ENCODE measurements around the gene GSDMA.
"Not testable (repeated sequence)": the region's sequence is repeated elsewhere in the genome, so short reads cannot be mapped to it uniquely, and the experiment has no call there.

Gene GSDMA

DNA sequence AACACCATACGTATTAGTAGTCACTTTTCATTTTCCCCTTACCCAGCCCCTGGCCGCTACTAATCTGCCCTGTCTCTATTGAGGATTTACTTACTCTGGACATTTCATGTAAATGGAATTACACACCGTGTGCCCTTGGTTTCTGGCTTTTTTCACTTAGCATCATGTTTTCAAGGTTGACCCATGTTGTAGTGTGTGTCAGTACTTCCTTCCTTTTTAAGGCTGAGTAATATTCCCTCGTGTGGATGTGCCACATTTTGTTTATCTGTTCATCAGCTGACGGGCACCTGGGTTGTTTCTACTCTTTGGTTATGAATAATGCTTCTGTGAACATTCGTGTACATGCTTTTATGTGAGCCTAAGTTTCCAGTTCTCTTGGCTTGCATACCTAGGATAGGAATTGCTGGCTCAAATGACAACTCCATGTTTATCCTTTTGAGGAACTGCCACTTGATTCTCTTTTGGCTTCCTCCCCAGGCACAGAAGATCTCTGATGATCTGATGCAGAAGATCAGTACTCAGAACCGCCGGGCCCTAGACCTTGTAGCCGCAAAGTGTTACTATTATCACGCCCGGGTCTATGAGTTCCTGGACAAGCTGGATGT, 25.5 kb downstream of the GSDMA start:
- Mint-ChIP-seq H3K4me1 (peaks cover 7% of the 10 kb centered on the region), H3K27me3 (no peaks in the 10 kb centered on the region), H3K9me3 (no peaks in the 10 kb centered on the region), H3K4me3 (no peak overlapping the region), H3K36me3 (peaks cover 82% of the 10 kb centered on the region), H3K27ac (no peak overlapping the region)
- no peak for ATAC-seq

DNA sequence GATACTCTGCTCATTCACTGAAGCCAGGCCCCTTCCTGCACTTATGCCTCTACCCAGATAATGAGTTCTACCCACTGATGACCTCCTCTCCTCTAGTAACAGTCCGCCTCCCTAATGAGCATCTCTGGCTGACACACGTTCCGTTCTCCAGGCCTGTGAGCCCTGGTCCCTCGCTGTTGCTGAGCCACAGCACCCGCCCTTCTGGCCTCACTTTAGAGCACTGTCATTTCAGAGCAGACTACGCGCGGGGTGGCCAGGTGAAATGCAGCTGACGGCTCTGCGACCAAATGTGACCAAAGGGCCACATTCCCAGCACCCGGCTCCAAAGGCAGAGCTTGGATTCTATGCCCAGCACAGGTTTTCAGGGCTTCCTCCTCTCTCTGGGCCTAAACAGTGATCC, 31.6 kb downstream of the GSDMA start:
- Mint-ChIP-seq H3K4me3 (no peak overlapping the region), H3K27ac (no peak overlapping the region), H3K4me1 (no peaks in the 10 kb centered on the region), H3K27me3 (no peaks in the 10 kb centered on the region), H3K9me3 (no peaks in the 10 kb centered on the region), H3K36me3 (peaks cover 86% of the 10 kb centered on the region)
- no peak for ATAC-seq

DNA sequence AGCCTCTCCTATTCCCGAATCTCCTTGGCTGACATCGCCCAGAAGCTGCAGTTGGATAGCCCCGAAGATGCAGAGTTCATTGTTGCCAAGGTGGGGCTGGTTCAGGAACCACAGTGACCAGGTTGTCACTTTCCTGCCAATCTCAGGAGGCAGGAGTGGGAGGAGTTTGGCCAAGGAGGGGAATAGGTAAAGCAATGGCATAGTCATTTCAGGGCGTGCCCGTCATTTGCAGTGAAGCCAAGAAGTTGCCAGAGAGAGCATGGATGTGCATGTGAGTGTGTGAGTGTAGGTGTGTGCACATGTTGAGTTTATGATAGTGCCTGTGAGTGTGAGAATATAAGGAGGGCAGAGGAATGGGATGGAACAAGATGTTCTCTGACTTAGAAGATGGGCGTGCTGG, 32.6 kb downstream of the GSDMA start:
- Mint-ChIP-seq H3K27me3 (no peaks in the 10 kb centered on the region), H3K27ac (no peak overlapping the region), H3K9me3 (no peaks in the 10 kb centered on the region), H3K4me3 (no peak overlapping the region), H3K36me3 (peaks cover 77% of the 10 kb centered on the region), H3K4me1 (no peaks in the 10 kb centered on the region)
- no peak for ATAC-seq

DNA sequence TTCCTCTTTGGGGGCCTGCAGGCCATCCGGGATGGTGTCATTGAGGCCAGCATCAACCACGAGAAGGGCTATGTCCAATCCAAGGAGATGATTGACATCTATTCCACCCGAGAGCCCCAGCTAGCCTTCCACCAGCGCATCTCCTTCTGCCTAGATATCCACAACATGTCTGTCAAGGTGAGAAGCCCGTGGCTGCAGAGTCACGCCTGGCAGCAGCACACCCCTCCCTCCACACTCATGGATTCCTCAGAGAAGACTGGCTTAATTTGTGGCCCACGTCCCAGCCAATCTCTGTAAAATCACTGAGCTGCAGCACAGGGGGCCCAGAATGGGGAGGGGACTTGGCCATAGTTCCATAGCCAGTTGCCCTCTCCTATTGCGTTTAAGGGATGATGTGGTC, 33.4 kb downstream of the GSDMA start:
- Mint-ChIP-seq H3K4me1 (no peaks in the 10 kb centered on the region), H3K27ac (no peak overlapping the region), H3K4me3 (no peak overlapping the region), H3K27me3 (no peaks in the 10 kb centered on the region), H3K9me3 (no peaks in the 10 kb centered on the region), H3K36me3 (peaks cover 69% of the 10 kb centered on the region)
- ATAC-seq = no peak

DNA sequence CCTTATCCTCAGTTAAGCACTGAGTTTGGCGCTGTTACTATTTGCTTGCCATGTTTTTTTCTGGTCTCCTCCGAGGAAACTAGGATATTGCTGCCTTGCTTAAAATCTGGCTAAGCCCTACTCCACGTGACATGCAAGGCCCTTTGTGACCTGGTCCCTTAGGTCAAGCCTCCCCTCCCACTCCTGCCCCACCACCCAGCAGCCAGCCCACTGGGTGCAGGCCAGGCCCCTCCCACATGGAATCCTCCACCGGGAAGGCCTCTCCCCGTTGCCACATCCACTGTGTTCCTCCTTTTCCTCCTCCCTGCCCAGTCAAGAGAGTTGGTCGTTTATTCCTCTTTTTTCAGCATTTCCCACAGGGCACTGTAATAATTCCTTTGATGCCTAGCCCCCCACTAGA, 34.0 kb downstream of the GSDMA start:
- Mint-ChIP-seq H3K27ac (no peak overlapping the region), H3K4me1 (no peaks in the 10 kb centered on the region), H3K9me3 (no peaks in the 10 kb centered on the region), H3K27me3 (no peaks in the 10 kb centered on the region), H3K36me3 (peaks cover 64% of the 10 kb centered on the region), H3K4me3 (no peak overlapping the region)
- ATAC-seq = no peak

DNA sequence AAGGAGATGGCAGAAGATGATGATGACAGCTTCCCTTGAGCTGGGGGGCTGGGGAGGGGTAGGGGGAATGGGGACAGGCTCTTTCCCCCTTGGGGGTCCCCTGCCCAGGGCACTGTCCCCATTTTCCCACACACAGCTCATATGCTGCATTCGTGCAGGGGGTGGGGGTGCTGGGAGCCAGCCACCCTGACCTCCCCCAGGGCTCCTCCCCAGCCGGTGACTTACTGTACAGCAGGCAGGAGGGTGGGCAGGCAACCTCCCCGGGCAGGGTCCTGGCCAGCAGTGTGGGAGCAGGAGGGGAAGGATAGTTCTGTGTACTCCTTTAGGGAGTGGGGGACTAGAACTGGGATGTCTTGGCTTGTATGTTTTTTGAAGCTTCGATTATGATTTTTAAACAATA, 34.7 kb downstream of the GSDMA start:
- H3K4me3 Mint-ChIP-seq = no peak overlapping the region
- no peaks in the 10 kb centered on the region for H3K4me1 Mint-ChIP-seq
- H3K36me3 Mint-ChIP-seq = peaks cover 59% of the 10 kb centered on the region
- no peaks in the 10 kb centered on the region for H3K27me3 Mint-ChIP-seq
- no peak overlapping the region for H3K27ac Mint-ChIP-seq
- no peaks in the 10 kb centered on the region for H3K9me3 Mint-ChIP-seq
- no peak for ATAC-seq

DNA sequence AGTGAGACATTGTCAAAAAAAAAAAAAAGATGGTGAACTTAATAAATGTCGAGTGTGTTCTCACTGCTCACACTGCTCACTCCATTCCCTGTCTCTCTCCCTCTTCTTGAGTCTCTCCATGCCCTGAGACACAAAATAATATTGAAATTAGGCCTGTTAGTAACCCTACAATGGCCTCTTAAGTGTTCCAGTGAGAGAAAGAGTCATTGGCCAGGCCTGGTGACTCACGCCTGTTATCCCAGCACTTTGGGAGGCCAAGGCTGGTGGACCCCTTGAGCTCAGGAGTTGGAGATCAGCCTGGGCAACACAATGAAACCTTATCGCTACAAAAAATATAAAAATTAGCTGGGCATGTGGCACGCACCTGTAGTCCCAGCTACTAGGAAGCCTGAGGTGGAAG, 36.3 kb downstream of the GSDMA start:
- Mint-ChIP-seq H3K27me3 (no peaks in the 10 kb centered on the region), H3K36me3 (peaks cover 44% of the 10 kb centered on the region), H3K4me3 (no peak overlapping the region), H3K4me1 (no peaks in the 10 kb centered on the region), H3K27ac (no peak overlapping the region), H3K9me3 (no peaks in the 10 kb centered on the region)
- ATAC-seq = no peak

DNA sequence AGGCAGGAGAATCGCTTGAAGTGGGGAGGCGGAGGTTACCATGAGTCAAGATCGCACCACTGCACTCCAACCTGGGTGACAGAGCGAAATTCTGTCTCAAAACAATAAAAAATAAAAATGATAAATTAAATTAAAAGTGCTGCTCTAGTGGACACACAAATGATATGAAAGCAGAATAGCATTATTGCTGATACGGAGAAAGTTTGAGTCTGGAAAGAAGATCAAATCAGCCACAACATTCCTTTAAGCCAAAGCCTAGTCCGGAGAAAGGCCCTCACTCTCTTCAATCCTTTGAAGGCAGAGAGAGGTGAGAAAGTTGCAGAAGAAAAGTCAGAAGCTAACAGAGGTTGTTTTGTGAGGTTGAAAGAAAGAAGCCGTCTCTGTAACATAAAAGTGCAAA, 37.4 kb downstream of the GSDMA start:
- no peak for ATAC-seq
- Mint-ChIP-seq H3K27me3 (no peaks in the 10 kb centered on the region), H3K27ac (no peak overlapping the region), H3K4me1 (no peaks in the 10 kb centered on the region), H3K36me3 (peaks cover 33% of the 10 kb centered on the region), H3K9me3 (no peaks in the 10 kb centered on the region), H3K4me3 (no peak overlapping the region)

DNA sequence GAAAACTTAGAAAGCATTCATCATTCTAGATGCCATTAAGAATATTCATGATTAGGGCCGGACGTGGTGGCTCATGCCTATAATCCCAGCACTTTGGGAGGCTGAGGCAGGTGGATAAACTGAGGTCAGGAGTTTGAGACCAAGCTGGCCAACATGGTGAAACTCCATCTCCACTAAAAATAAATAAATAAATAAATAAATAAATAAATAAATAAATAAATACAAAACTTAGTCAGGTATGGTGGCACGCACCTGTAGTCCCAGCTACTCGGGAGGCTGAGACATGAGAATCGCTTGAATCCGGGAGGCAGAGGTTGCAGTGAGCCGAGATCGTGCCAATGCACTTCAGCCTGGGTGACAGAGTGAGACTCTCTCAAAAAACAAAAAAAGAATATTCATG, 38.5 kb downstream of the GSDMA start:
- not testable (repeated sequence) for H3K27me3 Mint-ChIP-seq, ATAC-seq, H3K27ac Mint-ChIP-seq, H3K9me3 Mint-ChIP-seq, H3K4me3 Mint-ChIP-seq, H3K4me1 Mint-ChIP-seq
- peaks cover 23% of the 10 kb centered on the region for H3K36me3 Mint-ChIP-seq

DNA sequence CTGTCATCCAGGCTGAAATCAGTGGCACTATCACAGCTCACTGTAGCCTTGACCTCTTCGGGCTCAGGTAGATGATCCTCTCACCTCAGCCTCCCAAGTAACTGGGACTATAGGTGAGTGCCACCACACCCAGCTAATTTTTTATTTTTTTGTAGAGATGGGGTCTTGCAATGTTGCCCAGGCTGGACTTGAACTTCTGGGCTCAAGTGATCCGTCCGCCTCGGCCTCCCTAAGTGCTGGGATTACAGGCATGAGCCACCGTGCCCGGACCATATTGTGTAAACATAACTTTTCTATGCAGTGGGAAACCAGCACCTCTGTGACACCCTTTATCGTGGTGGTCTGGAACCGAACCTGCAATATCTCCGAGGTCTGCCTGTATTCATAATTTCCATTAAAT, 41.3 kb downstream of the GSDMA start:
- Mint-ChIP-seq H3K4me3 (no peak overlapping the region), H3K27ac (no peak overlapping the region), H3K9me3 (no peaks in the 10 kb centered on the region), H3K4me1 (no peaks in the 10 kb centered on the region), H3K27me3 (no peaks in the 10 kb centered on the region), H3K36me3 (no peaks in the 10 kb centered on the region)
- no peak for ATAC-seq

DNA sequence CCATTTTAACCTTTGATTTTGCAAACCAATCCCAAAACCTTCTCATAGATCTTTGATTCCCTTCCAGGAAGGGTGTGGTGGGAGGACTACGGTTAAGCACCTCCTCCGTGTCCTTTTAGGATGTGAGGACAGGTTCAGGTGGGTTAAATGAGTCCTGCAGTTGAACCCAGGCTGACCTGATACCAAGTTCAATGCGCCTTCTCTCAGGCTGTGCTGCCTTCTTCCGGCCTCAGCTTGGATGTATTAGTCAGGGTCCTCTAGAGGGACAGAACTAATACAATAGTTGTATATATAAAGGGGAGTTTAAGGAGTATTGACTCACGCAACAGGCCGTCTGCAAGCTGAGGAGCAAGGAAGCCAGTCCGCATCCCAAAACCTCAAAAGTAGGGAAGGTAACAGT, 41.9 kb downstream of the GSDMA start:
- no peaks in the 10 kb centered on the region for H3K4me1 Mint-ChIP-seq

DNA sequence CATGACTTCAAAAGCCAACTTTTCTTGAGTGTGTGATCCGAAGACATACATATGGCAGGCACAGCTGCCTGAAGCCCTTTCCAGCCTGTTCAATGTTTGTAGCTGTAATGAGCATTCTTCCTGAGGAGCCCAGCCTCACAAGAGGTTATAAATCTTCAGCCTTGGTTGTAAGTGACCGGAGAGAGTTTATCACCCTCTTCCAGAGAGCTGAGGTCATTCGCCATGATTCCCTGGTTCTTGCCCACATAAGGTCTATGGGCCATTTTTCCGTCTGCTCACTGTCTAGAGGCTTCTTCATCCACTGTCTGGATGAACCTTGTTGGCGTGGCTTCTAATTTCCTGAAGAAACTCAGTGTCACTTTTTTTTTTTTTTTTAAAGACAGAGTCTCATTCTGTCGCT, 42.7 kb downstream of the GSDMA start:
- H3K4me1 Mint-ChIP-seq = no peaks in the 10 kb centered on the region
- ATAC-seq = no peak
- H3K9me3 Mint-ChIP-seq = no peaks in the 10 kb centered on the region
- H3K27me3 Mint-ChIP-seq = no peaks in the 10 kb centered on the region
- no peak overlapping the region for H3K4me3 Mint-ChIP-seq
- H3K36me3 Mint-ChIP-seq = no peaks in the 10 kb centered on the region
- no peak overlapping the region for H3K27ac Mint-ChIP-seq

More for the DNA sequence above, 41.9 kb downstream of the GSDMA start:
- H3K27ac Mint-ChIP-seq = no peak overlapping the region
- no peaks in the 10 kb centered on the region for H3K36me3 Mint-ChIP-seq
- H3K27me3 Mint-ChIP-seq = no peaks in the 10 kb centered on the region
- ATAC-seq = no peak
- H3K9me3 Mint-ChIP-seq = no peaks in the 10 kb centered on the region
- H3K4me3 Mint-ChIP-seq = no peak overlapping the region

DNA sequence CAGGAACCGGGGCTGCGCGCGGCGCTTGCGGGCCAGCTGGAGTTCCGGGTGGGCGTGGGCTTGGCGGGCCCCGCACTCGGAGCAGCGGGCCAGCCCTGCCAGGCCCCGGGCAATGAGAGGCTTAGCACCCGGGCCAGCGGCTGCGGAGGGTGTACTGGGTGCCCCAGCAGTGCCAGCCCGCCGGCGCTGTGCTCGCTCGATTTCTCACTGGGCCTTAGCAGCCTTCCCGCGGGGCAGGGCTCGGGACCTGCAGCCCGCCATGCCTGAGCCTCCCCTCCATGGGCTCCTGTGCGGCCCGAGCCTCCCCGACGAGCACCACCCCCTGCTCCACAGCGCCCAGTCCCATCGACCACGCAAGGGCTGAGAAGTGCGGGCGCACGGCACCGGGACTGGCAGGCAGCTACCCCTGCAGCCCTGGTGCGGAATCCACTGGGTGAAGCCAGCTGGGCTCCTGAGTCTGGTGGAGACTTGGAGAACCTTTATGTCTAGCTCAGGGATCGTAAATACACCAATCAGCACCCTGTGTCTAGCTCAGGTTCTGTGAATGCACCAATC, 48.2 kb downstream of the GSDMA start:
- not testable (repeated sequence) for ATAC-seq, H3K9me3 Mint-ChIP-seq, H3K36me3 Mint-ChIP-seq, H3K4me3 Mint-ChIP-seq, H3K4me1 Mint-ChIP-seq, H3K27ac Mint-ChIP-seq
- H3K27me3 Mint-ChIP-seq = peaks cover 16% of the 10 kb centered on the region

DNA sequence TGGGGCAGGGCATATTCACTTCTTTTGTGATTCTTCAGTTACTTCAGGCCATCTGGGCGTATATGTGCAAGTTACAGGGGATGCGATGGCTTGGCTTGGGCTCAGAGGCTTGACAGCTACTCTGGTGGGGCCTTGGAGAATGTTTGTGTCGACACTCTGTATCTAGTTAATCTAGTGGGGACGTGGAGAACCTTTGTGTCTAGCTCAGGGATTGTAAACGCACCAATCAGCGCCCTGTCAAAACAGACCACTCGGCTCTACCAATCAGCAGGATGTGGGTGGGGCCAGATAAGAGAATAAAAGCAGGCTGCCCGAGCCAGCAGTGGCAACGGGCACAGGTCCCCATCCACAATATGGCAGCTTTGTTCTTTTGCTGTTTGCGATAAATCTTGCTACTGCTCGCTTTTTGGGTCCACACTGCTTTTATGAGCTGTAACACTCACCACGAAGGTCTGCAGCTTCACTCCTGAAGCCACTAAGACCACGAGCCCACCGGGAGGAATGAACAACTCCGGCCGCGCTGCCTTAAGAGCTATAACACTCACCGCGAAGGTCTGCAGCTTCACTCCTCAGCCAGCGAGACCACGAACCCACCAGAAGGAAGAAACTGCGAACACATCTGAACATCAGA, 49.3 kb downstream of the GSDMA start:
- H3K9me3 Mint-ChIP-seq, H3K4me1 Mint-ChIP-seq, H3K4me3 Mint-ChIP-seq, ATAC-seq, H3K36me3 Mint-ChIP-seq, H3K27ac Mint-ChIP-seq: not testable (repeated sequence)
- H3K27me3 Mint-ChIP-seq = peaks cover 16% of the 10 kb centered on the region

DNA sequence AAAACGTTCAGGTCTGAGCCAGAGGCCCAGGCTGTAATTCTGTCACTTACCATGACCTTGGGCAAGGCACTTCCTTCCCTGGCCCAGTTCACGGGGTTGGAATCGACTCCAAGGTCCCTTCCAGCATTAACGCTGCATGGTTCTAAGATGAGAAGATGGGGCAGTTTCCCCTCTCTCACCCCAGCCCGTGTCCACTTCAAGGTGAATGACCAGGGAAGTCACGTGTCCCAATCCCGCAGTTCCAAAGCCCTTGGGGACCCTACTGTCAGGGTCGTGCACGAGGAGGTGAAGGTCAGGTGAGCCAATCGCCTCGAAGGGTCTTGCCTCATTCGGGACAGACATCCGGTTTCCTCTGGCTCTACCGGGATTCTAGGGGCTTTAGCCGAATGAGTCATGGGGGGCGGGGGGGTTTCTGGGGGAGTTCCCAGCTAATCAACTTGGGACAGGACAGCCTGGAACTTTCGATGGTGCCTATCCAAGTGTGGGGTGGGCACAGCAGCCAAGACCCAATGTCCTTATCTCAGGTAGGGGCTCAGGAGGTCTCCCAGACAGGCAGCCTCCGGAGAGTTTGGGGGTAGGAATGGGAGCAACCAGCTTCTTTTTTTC, 51.7 kb downstream of the GSDMA start:
- H3K27me3 Mint-ChIP-seq = peaks cover 16% of the 10 kb centered on the region

More for the DNA sequence above, 51.7 kb downstream of the GSDMA start:
- H3K4me1 Mint-ChIP-seq = peaks cover 8% of the 10 kb centered on the region
- H3K27ac Mint-ChIP-seq = no peak overlapping the region
- ATAC-seq = no peak
- H3K9me3 Mint-ChIP-seq = no peaks in the 10 kb centered on the region
- H3K4me3 Mint-ChIP-seq = no peak overlapping the region
- peaks cover 14% of the 10 kb centered on the region for H3K36me3 Mint-ChIP-seq

Measured in stimulated activated memory B cell treated with anti-CD40 and anti-IgM and Interleukin-4, amounts not matched to agents 10 μg/mL and 1 μg/mL and 100 μg/mL, for 72 hours (primary cell).